Measurements from ENCODE around the gene GPC3.
"Not testable (repeated sequence)": the region's sequence is repeated elsewhere in the genome, so short reads cannot be mapped to it uniquely, and the experiment has no call there.

The GPC3 gene

GRCh38 chrX:133646719-133647116 lies 338.7 kb downstream of the GPC3 start:
- no peak for DNase-seq (ENCODE audit: low read depth)

- DNase-seq (ENCODE audit: low read depth): no peak
Observed at GRCh38 chrX:133645977-133646718, 339.2 kb downstream of the GPC3 start.

GRCh38 chrX:133645256-133645655 lies 340.1 kb downstream of the GPC3 start:
- no peak for DNase-seq (ENCODE audit: low read depth)

- DNase-seq (ENCODE audit: low read depth): no peak
Observed at GRCh38 chrX:133640161-133641015, 345.0 kb downstream of the GPC3 start.

- DNase-seq (ENCODE audit: low read depth): no peak
Observed at GRCh38 chrX:133639726-133640125, 345.7 kb downstream of the GPC3 start.

- DNase-seq (ENCODE audit: low read depth): no peak
Observed at GRCh38 chrX:133638285-133638684, 347.1 kb downstream of the GPC3 start.

GRCh38 chrX:133637765-133638164 lies 347.6 kb downstream of the GPC3 start:
- no peak for DNase-seq (ENCODE audit: low read depth)

GRCh38 chrX:133636009-133636408 lies 349.4 kb downstream of the GPC3 start:
- no peak for DNase-seq (ENCODE audit: low read depth)

- DNase-seq (ENCODE audit: low read depth): no peak
Observed at GRCh38 chrX:133634416-133634815, 351.0 kb downstream of the GPC3 start.

- DNase-seq (ENCODE audit: low read depth): no peak
Observed at GRCh38 chrX:133633950-133634349, 351.4 kb downstream of the GPC3 start.

- DNase-seq (ENCODE audit: low read depth): no peak
Observed at GRCh38 chrX:133633162-133633561, 352.2 kb downstream of the GPC3 start.

GRCh38 chrX:133630362-133630761 lies 355.0 kb downstream of the GPC3 start:
- no peak for DNase-seq (ENCODE audit: low read depth)

GRCh38 chrX:133627673-133628072 lies 357.7 kb downstream of the GPC3 start:
- no peak for DNase-seq (ENCODE audit: low read depth)

- DNase-seq (ENCODE audit: low read depth): not testable (repeated sequence)
Observed at GRCh38 chrX:133621384-133621783, 364.0 kb downstream of the GPC3 start.

GRCh38 chrX:133611676-133612075 lies 373.7 kb downstream of the GPC3 start:
- DNase-seq (ENCODE audit: low read depth): no peak

GRCh38 chrX:133610056-133610455 lies 375.3 kb downstream of the GPC3 start:
- no peak for DNase-seq (ENCODE audit: low read depth)

- no peak for DNase-seq (ENCODE audit: low read depth)
Observed at GRCh38 chrX:133609166-133609565, 376.2 kb downstream of the GPC3 start.

- no peak for DNase-seq (ENCODE audit: low read depth)
Observed at GRCh38 chrX:133608406-133608805, 377.0 kb downstream of the GPC3 start.

GRCh38 chrX:133607419-133608348 lies 377.7 kb downstream of the GPC3 start:
- no peak for DNase-seq (ENCODE audit: low read depth)

- no peak for DNase-seq (ENCODE audit: low read depth)
Observed at GRCh38 chrX:133606990-133607389, 378.4 kb downstream of the GPC3 start.

GRCh38 chrX:133604801-133605200 lies 380.6 kb downstream of the GPC3 start:
- DNase-seq (ENCODE audit: low read depth): no peak

- no peak for DNase-seq (ENCODE audit: low read depth)
Observed at GRCh38 chrX:133602881-133603280, 382.5 kb downstream of the GPC3 start.
